SK-N-SH (cell line): Measurements from ENCODE around the gene ZNF709.

Experiments used
- CTCF ChIP-seq: fragments of 200-600 bp; sonication (generic); IDR thresholded peaks from 2 replicates; pipeline ENCODE4 v1.6.1; 2017; ENCODE audit warnings: antibody characterized with exemption, mild to moderate bottlenecking, moderate library complexity
- EP300 ChIP-seq, 2 experiments: IDR thresholded peaks; 2 replicates each; pipeline versions ENCODE4 v1.4.0 to v1.6.1; 2012; ENCODE audit warnings: borderline replicate concordance in 1 of 2, low read depth in 1 of 2, low read length in 1 of 2
- EZH2phosphoT487 ChIP-seq: fragments of 200-600 bp; sonication (generic); IDR thresholded peaks from 2 replicates; pipeline ENCODE4 v1.6.1; 2017; ENCODE audit warnings: low read depth, mixed run types, mild to moderate bottlenecking, antibody characterized with exemption, moderate library complexity, borderline replicate concordance
- FOXJ3 ChIP-seq: sonication (generic); formaldehyde crosslinking; IDR thresholded peaks from 2 replicates; pipeline ENCODE4 v1.5.1; 2020; ENCODE audit warnings: mild to moderate bottlenecking, missing genetic modification reagents
- MAX ChIP-seq: IDR thresholded peaks from 2 replicates; pipeline ENCODE4 v1.4.0; 2012; ENCODE audit warnings: low read depth
- POLR2AphosphoS5 ChIP-seq: IDR thresholded peaks from 2 replicates; pipeline ENCODE4 v1.6.1; 2012; ENCODE audit warnings: low read depth, low read length
- RCOR1 ChIP-seq: fragments of 150-350 bp; IDR thresholded peaks from 2 replicates; pipeline ENCODE4 v1.6.1; 2017; ENCODE audit warnings: antibody characterized with exemption, low read length
- USF2 ChIP-seq: fragments of 150-350 bp; IDR thresholded peaks from 2 replicates; pipeline ENCODE4 v1.6.1; 2017; ENCODE audit warnings: antibody characterized with exemption, low read length, low read depth, borderline replicate concordance
- YY1 ChIP-seq: IDR thresholded peaks from 2 replicates; pipeline ENCODE4 v1.4.0; 2012; ENCODE audit warnings: low read depth, mild to moderate bottlenecking

GRCh38 chr19:12481781-12482508 lies 2.7 kb downstream of the ZNF709 start:
- no peak for TF ChIP-seq CTCF
- TF ChIP-seq YY1 = no peak
- no peak for TF ChIP-seq USF2
- no peak for TF ChIP-seq RCOR1
- TF ChIP-seq MAX = no peak
- no peak for TF ChIP-seq POLR2AphosphoS5
- no peak for TF ChIP-seq EP300 (IDR thresholded peaks at IDR 0.05; ENCODE audit: borderline replicate concordance in 1 of 2, low read depth in 1 of 2, low read length in 1 of 2)
- no peak for TF ChIP-seq EZH2phosphoT487
- TF ChIP-seq FOXJ3 (CRISPR knock-in tag) = no peak
